OCI-LY3 (cell line): ENCODE results near the gene FOXN4.

Experiments used
- CTCF ChIP-seq: fragments of 200-600, 300-600 bp; sonication (generic); IDR thresholded peaks from 2 replicates; pipeline ENCODE4 v1.5.1; 2014; ENCODE audit warnings: antibody characterized with exemption, low read length, low read depth
- EZH2phosphoT487 ChIP-seq: fragments of 200-600 bp; shearing (Covaris generic); IDR thresholded peaks from 2 replicates; pipeline ENCODE4 v1.6.1; 2018; ENCODE audit warnings: antibody characterized with exemption, mixed run types, low read depth

GRCh38 chr12:109290061-109290460 lies 19.0 kb downstream of the FOXN4 start:
- TF ChIP-seq CTCF (no peak), EZH2phosphoT487 (no peak)
